ENCODE data around the gene MALAT1. TPM values are rescaled to one million over a fixed set of nuclear protein-coding genes. Genes with fewer than 3 reads are reported as not detected.

MALAT1 gene
- total RNA-seq, 4 donors from 2014 or later = 16,732 to 21,734 (median 18,618) TPM

DNA sequence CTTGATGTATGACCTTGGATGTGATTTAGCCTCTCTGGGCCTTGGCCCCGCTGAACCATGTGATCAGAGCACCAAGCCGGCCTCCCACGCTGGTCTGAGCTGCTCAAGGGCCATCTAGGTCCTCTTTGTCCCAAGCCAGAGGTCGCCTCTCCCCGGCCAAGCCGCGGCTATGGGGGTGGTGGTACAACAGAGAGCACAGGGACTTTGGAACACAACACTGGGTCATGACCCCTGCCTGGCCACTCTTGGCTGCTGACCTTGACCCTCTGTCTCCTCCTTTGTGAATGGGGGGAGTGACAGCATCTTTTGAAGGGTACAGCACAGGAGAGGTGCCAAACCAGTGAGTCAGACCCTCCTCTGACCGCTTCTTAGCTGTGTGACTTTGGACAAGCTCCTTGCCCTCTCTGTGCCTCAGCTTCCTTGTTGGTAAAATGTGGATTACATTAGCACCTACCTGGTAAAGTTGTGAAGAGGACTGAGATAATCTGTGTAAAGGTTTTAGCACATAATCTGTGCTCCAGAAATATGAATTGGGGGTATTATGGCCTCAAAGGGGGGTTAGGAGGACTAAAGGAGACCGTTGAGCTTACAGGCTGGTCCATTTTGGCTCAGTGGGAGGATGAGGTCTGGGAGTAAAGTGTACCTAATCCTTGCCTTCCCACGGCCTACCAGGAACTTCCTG lies 30.8 kb downstream of the MALAT1 start:
- TF ChIP-seq CTCF (IDR thresholded peaks at IDR 0.05; ENCODE audit: low read depth) = no peak

DNA sequence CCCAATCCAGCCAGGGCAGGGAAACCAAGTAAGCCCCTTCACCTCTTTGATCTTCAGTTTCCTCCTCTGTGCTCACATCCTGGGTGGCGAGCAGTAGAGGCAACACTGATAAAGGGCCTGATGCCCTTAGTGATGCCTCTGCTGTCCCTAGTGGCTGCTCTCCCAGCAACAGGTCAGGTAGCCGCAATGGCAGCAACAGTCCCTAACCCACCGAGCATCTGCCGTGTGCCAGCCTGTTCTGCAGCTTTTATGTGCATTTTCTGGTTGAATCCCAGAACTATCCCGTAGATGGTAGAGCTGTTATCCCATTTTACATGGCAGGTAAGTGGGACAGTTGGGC lies 31.3 kb downstream of the MALAT1 start:
- TF ChIP-seq CTCF (IDR thresholded peaks at IDR 0.05; ENCODE audit: low read depth) = no peak

- no peak for TF ChIP-seq CTCF (IDR thresholded peaks at IDR 0.05; ENCODE audit: low read depth)
Observed at GRCh38 chr11:65532388-65533064, 33.7 kb downstream of the MALAT1 start.

DNA sequence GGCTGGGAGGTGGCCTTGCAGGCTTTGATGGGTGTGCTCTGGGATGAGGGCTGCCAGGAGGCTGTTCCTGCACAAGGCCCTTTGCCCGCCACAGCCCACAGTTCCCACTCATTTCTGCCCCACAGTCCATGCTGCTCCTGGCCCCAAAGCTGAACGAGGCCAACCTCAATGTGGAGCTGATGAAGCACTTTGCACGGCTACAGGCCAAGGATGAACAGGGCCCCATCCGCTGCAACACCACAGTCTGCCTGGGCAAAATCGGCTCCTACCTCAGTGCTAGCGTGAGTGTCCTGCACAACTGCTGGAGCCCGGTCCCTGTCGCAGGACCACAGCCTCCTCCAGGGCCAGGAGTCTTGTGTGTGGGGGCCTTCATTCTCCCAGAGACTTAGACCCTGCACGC lies 36.3 kb downstream of the MALAT1 start:
- TF ChIP-seq CTCF (IDR thresholded peaks at IDR 0.05; ENCODE audit: low read depth) = no peak

DNA sequence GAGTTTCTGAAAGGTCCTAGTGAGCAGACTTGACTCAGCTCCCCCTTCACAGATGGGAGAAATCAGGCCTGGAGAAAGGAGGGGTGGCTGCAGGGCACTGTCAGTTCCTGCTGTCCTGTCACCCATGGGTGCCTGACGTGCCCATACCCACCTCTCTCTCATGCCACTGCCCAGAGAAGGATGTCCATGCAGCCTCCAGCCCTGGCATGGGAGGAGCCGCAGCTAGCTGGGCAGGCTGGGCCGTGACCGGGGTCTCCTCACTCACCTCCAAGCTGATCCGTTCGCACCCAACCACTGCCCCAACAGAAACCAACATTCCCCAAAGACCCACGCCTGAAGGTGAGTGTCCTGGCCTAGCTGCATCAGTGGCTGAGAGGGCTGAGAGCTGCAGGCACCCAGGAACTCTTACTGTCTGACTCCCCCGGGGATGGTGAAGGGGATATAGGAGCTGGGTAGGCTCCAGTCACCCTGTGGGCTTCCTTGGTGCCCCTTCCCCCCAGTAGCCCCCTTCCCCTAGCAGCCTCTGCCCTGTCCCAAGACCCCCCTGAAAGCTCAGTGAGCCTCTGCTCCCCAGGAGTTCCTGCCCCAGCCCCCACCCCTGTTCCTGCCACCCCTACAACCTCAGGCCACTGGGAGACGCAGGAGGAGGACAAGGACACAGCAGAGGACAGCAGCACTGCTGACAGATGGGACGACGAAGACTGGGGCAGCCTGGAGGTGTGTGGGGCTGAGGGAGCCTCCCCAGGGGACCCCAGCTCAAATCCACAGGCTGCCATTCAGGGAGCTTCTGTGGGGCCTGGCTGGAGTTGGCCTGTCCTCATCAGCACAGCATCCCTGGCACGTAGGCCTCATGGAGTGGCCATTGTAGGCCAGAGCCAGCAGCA lies 37.8 kb downstream of the MALAT1 start:
- no peak for TF ChIP-seq CTCF (IDR thresholded peaks at IDR 0.05; ENCODE audit: low read depth)

DNA sequence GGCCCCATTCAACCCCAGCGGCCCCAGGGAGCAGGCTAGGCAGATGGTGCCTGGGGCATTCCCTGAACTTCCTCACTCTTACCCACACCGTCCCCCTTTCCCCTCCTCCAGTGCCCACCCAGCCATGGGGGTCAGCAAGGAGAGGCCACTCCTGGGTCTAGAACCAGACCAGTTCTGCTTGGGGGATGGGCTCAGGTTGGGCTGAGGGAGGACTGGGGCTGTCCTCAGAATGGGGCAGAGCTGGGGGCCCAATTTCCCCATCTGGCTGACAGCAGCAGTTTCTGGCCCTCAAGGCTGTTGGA lies 38.4 kb downstream of the MALAT1 start:
- no peak for TF ChIP-seq CTCF (IDR thresholded peaks at IDR 0.05; ENCODE audit: low read depth)

- TF ChIP-seq CTCF (IDR thresholded peaks at IDR 0.05; ENCODE audit: low read depth) = no peak
Observed at GRCh38 chr11:65537620-65538231, 38.9 kb downstream of the MALAT1 start.

Data from subcutaneous adipose tissue (tissue), 4 donors.